HEK293 (cell line): ENCODE results near the gene U2SURP.

ENCODE experiments used
- CTCF ChIA-PET: fragments of 350-600 bp; formaldehyde crosslinking; extraction: SDS; loops from one replicate; lab custom pipeline; 2021; ENCODE audit warnings: antibody characterized with exemption; lab: Yijun Ruan, JAX
- POLR2A ChIA-PET: fragments of 300-600 bp; formaldehyde crosslinking; extraction: SDS; loops from one replicate; lab custom pipeline; 2020; ENCODE audit warnings: antibody characterized with exemption, inconsistent platforms; lab: Yijun Ruan, JAX
- H3K27ac ChIP-seq: fragments of 200-500 bp; sonication (Bioruptor generic); 2 replicates; pipeline ENCODE4 v1.5.1; 2014; ENCODE audit warnings: low read depth, low read length, control low read depth, inconsistent platforms; ENCODE audit errors: extremely low read depth
- H3K36me3 ChIP-seq, 2 experiments: fragments of 200-500 bp in 1 of 2; sonication (Bioruptor generic) in 1 of 2; 1 replicate in 1 of 2; 2 replicates in 1 of 2; pipeline ENCODE4 v1.5.1; 2014 to 2017; ENCODE audit warnings: inconsistent platforms in 2 of 2, low read length in 2 of 2; ENCODE audit not compliant: control insufficient read depth in 2 of 2, insufficient read depth in 1 of 2
- H3K4me1 ChIP-seq: fragments of 200-500 bp; sonication (Bioruptor generic); 2 replicates; pipeline ENCODE4 v1.5.1; 2014; ENCODE audit warnings: mild to moderate bottlenecking, low read length, inconsistent platforms; ENCODE audit not compliant: control insufficient read depth, insufficient read depth
- H3K4me3 ChIP-seq: 2 replicates; pipeline ENCODE4 v1.5.1; 2011; ENCODE audit warnings: low read depth, mild to moderate bottlenecking, control low read depth, low read length, moderate library complexity
- H3K9me3 ChIP-seq: fragments of 200-500 bp; sonication (Bioruptor generic); 2 replicates; pipeline ENCODE4 v1.5.1; 2014; ENCODE audit warnings: low read depth, low read length, inconsistent platforms; ENCODE audit not compliant: control insufficient read depth, insufficient read depth
- BCL6B ChIP-seq: fragments of 450-650 bp; formaldehyde crosslinking; IDR thresholded peaks from 2 replicates; pipeline ENCODE4 v1.5.1; 2017; ENCODE audit warnings: missing biosample characterization, missing genetic modification characterization
- EGR2 ChIP-seq: fragments of 450-650 bp; formaldehyde crosslinking; IDR thresholded peaks from 2 replicates; pipeline ENCODE4 v1.5.1; 2016; ENCODE audit warnings: low read depth, missing biosample characterization, missing genetic modification characterization
- GLI4 ChIP-seq: fragments of 450-650 bp; formaldehyde crosslinking; IDR thresholded peaks from 2 replicates; pipeline ENCODE4 v1.5.1; 2016; ENCODE audit warnings: missing biosample characterization, missing genetic modification characterization
- GLIS2 ChIP-seq: fragments of 450-650 bp; formaldehyde crosslinking; IDR thresholded peaks from 2 replicates; pipeline ENCODE4 v1.5.1; 2016; ENCODE audit warnings: missing biosample characterization, missing genetic modification characterization
- KLF1 ChIP-seq: fragments of 450-650 bp; formaldehyde crosslinking; IDR thresholded peaks from 2 replicates; pipeline ENCODE4 v1.5.1; 2016; ENCODE audit warnings: missing biosample characterization, missing genetic modification characterization
- KLF16 ChIP-seq: fragments of 450-650 bp; formaldehyde crosslinking; IDR thresholded peaks from 2 replicates; pipeline ENCODE4 v1.5.1; 2017; ENCODE audit warnings: missing biosample characterization, missing genetic modification characterization
- KLF17 ChIP-seq: fragments of 450-650 bp; formaldehyde crosslinking; IDR thresholded peaks from 2 replicates; pipeline ENCODE4 v1.5.1; 2016; ENCODE audit warnings: missing biosample characterization, missing genetic modification characterization
- MYNN ChIP-seq: fragments of 450-650 bp; formaldehyde crosslinking; IDR thresholded peaks from 2 replicates; pipeline ENCODE4 v1.5.1; 2016; ENCODE audit warnings: missing biosample characterization, missing genetic modification characterization, borderline replicate concordance
- SCRT1 ChIP-seq: fragments of 450-650 bp; formaldehyde crosslinking; IDR thresholded peaks from 2 replicates; pipeline ENCODE4 v1.5.1; 2016; ENCODE audit warnings: missing biosample characterization, missing genetic modification characterization, borderline replicate concordance
- SCRT2 ChIP-seq: fragments of 450-650 bp; formaldehyde crosslinking; IDR thresholded peaks from 2 replicates; pipeline ENCODE4 v1.5.1; 2016; ENCODE audit warnings: missing biosample characterization, missing genetic modification characterization
- ZBTB26 ChIP-seq: fragments of 450-650 bp; formaldehyde crosslinking; optimal IDR thresholded peaks from 2 replicates; pipeline ENCODE3; 2016; ENCODE audit warnings: missing biosample characterization, mild to moderate bottlenecking, missing genetic modification characterization
- ZBTB6 ChIP-seq: fragments of 450-650 bp; formaldehyde crosslinking; IDR thresholded peaks from 2 replicates; pipeline ENCODE4 v1.5.1; 2017; ENCODE audit warnings: missing biosample characterization, missing genetic modification characterization
- ZBTB8A ChIP-seq: fragments of 450-650 bp; formaldehyde crosslinking; IDR thresholded peaks from 2 replicates; pipeline ENCODE4 v1.5.1; 2016; ENCODE audit warnings: missing biosample characterization, missing genetic modification characterization
- ZFHX2 ChIP-seq: fragments of 450-650 bp; formaldehyde crosslinking; conservative IDR thresholded peaks from 2 replicates; pipeline ENCODE4 v1.5.1; 2016; ENCODE audit warnings: missing biosample characterization, missing genetic modification characterization
- ZNF10 ChIP-seq: fragments of 450-650 bp; formaldehyde crosslinking; IDR thresholded peaks from 2 replicates; pipeline ENCODE4 v1.5.1; 2017; ENCODE audit warnings: missing biosample characterization, missing genetic modification characterization
- ZNF18 ChIP-seq: fragments of 450-650 bp; formaldehyde crosslinking; IDR thresholded peaks from 2 replicates; pipeline ENCODE4 v1.5.1; 2016; ENCODE audit warnings: missing biosample characterization, missing genetic modification characterization
- ZNF2 ChIP-seq: fragments of 450-650 bp; formaldehyde crosslinking; IDR thresholded peaks from 2 replicates; pipeline ENCODE4 v1.5.1; 2016; ENCODE audit warnings: missing biosample characterization, missing genetic modification characterization
- ZNF221 ChIP-seq: fragments of 450-650 bp; formaldehyde crosslinking; IDR thresholded peaks from 2 replicates; pipeline ENCODE4 v1.5.1; 2017; ENCODE audit warnings: missing biosample characterization, missing genetic modification characterization, borderline replicate concordance
- ZNF324 ChIP-seq: fragments of 450-650 bp; formaldehyde crosslinking; IDR thresholded peaks from 2 replicates; pipeline ENCODE4 v1.5.1; 2016; ENCODE audit warnings: missing biosample characterization, missing genetic modification characterization
- ZNF394 ChIP-seq: fragments of 450-650 bp; formaldehyde crosslinking; IDR thresholded peaks from 2 replicates; pipeline ENCODE4 v1.5.1; 2016; ENCODE audit warnings: missing biosample characterization, missing genetic modification characterization, mild to moderate bottlenecking, moderate library complexity, borderline replicate concordance
- ZNF426 ChIP-seq: fragments of 450-650 bp; formaldehyde crosslinking; IDR thresholded peaks from 2 replicates; pipeline ENCODE4 v1.5.1; 2017; ENCODE audit warnings: missing biosample characterization, missing genetic modification characterization, mild to moderate bottlenecking, inconsistent platforms, moderate library complexity
- ZNF624 ChIP-seq: fragments of 450-650 bp; formaldehyde crosslinking; IDR thresholded peaks from 2 replicates; pipeline ENCODE4 v1.5.1; 2017; ENCODE audit warnings: missing biosample characterization, missing genetic modification characterization
- ZNF692 ChIP-seq: fragments of 450-650 bp; formaldehyde crosslinking; IDR thresholded peaks from 2 replicates; pipeline ENCODE4 v1.5.1; 2016; ENCODE audit warnings: missing biosample characterization, missing genetic modification characterization
- TF ChIP-seq, protein P1 (sequence below): fragments of 450-650 bp; formaldehyde crosslinking; IDR thresholded peaks from 2 replicates; pipeline ENCODE4 v1.5.1; 2016; ENCODE audit warnings: missing biosample characterization, missing genetic modification characterization

The U2SURP gene

DNA sequence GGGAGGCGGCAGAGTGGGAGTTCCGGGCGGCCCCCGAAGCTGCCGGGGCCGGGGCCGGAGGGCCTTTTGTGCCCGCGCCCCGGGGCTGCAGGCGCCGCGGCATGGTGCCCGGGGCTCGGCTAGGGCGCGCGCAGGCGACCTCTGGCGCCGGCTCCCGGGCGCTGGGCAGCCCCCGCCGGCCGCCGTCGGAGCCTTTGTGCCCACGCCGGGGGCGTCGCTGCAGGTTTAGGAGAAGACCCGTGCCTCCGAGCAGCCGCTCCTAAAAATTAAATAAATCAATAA lies 38.2 kb upstream of the U2SURP start:
- Histone ChIP-seq H3K27ac (peak overlapping the region; percentile 45; the same call in 1 of the 2 replicates), H3K9me3 (no peaks in the 10 kb centered on the region), H3K4me3 (peak overlapping the region; percentile 55)
- ChIA-PET POLR2A (no interaction called here), CTCF (no interaction called here)
- TF ChIP-seq ZNF692 (tag by site-specific recombination) (no peak), ZNF394 (no peak), ZNF18 (tag by site-specific recombination) (no peak), ZNF624 (no peak), BCL6B (tag by site-specific recombination) (no peak), SCRT2 (tag by site-specific recombination) (no peak), ZFHX2 (tag by site-specific recombination) (no peak), ZNF10 (no peak), GLI4 (tag by site-specific recombination) (no peak), MYNN (tag by site-specific recombination) (no peak), ZNF221 (tag by site-specific recombination) (no peak), ZNF2 (tag by site-specific recombination) (no peak), ZNF426 (no peak), ZBTB8A (tag by site-specific recombination) (no peak), EGR2 (no peak), ZNF324 (no peak), SCRT1 (tag by site-specific recombination) (no peak)
- TF ChIP-seq, all 188 proteins: peak for 0
- H3K4me1 ChIP-seq = no peaks in the 10 kb centered on the region
- no peaks in the 10 kb centered on the region for H3K36me3 ChIP-seq

DNA sequence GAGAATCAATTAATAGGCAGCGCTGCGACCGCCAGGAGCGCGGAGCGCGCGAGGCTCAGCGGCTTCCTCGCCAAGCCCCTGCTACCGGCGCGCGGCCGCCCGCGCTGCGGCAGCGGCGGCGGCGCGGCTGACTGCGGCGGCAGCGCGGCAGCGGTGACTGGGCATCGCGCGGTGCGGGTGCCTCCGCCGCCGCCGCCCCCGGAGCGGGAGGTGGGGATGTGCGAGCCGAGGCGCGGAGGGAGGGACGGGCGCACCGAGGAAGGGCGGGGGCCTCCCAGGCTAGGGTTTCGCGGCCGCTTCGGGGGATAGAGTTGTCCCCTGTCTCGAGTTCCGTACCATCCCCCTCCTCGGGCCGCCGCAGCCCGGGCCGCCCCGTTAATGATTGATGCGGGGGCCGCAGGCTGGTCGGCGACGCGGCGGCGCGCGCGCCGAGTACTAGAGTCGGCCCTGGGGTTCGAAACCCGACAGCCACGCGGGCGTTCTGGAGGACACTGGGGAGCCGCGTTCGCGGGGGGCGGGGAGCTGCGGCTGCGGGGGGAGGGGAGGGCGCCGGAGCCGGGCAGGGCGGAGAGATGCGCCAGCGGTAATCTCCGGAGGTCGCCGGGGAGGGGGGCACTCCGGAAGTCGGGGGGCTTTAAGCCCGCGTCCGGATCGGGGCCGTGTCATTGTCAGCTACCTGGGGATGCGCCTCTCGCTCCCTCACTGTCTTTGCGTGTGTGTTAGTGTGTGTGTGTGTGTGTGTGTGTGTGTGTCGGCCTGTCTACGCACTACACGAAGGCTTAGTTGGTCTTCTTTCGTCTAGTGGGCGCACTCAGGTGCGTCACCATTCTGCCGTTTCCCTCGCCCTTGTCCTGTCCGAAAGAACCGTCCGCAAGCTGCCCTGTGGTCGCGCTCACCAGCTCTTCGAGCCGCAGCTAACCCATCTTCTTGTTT lies 37.6 kb upstream of the U2SURP start, which contains the start of gene PAQR9:
PAQR9 (minus strand) TSS at position 159 of the 933 bp plus-strand sequence. CDS start 338 bp downstream, outside the sequence.
- no peaks in the 10 kb centered on the region for H3K36me3 ChIP-seq
- CTCF ChIA-PET = interaction anchor here (0.7 to 0.9 kb wide), 2 partner anchors 15 to 23 kb away, joined by 3 to 6 read pairs; no protein-coding TSS in a partner anchor
- peak within 1 kb of the TSS; percentile 55 for H3K4me3 ChIP-seq
- peak within 1 kb of the TSS; percentile 45; the same call in 1 of the 2 replicates for H3K27ac ChIP-seq
- no peaks in the 10 kb centered on the region for H3K9me3 ChIP-seq
- POLR2A ChIA-PET = no interaction called here
- H3K4me1 ChIP-seq = no peaks in the 10 kb centered on the region
- TF ChIP-seq ZFHX2 (tag by site-specific recombination) (peak; percentile 40), ZBTB26 (peak; percentile 82), KLF16 (tag by site-specific recombination) (0 out of 2 replicates have a peak, but pooled peaks have one; percentile 40), KLF17 (tag by site-specific recombination) (no peak), EGR2 (peak; percentile 27; the same call in 1 of the 2 replicates), ZBTB6 (tag by site-specific recombination) (0 out of 2 replicates have a peak, but pooled peaks have one; percentile 40), KLF1 (tag by site-specific recombination) (0 out of 2 replicates have a peak, but pooled peaks have one; percentile 26), GLIS2 (peak; percentile 68)
- TF ChIP-seq, protein P1, sequence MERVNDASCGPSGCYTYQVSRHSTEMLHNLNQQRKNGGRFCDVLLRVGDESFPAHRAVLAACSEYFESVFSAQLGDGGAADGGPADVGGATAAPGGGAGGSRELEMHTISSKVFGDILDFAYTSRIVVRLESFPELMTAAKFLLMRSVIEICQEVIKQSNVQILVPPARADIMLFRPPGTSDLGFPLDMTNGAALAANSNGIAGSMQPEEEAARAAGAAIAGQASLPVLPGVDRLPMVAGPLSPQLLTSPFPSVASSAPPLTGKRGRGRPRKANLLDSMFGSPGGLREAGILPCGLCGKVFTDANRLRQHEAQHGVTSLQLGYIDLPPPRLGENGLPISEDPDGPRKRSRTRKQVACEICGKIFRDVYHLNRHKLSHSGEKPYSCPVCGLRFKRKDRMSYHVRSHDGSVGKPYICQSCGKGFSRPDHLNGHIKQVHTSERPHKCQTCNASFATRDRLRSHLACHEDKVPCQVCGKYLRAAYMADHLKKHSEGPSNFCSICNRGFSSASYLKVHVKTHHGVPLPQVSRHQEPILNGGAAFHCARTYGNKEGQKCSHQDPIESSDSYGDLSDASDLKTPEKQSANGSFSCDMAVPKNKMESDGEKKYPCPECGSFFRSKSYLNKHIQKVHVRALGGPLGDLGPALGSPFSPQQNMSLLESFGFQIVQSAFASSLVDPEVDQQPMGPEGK (tag by site-specific recombination) = peak; percentile 63; the same call in 1 of the 2 replicates
